Keratinocyte (primary cell): ENCODE data around the gene CNGA3.

ENCODE experiments used
- CTCF ChIP-seq, 3 experiments: IDR thresholded peaks in 1 of 3; conservative IDR thresholded peaks in 1 of 3; optimal IDR thresholded peaks in 1 of 3; 2 replicates in 2 of 3; 3 replicates in 1 of 3; pipeline versions ENCODE3 to v1.5.1; 2011; ENCODE audit warnings: low read length in 3 of 3, mild to moderate bottlenecking in 3 of 3, moderate library complexity in 2 of 3, control low read depth in 1 of 3, inconsistent platforms in 1 of 3; ENCODE audit not compliant: insufficient read depth in 2 of 3; ENCODE audit errors: extremely low read depth in 1 of 3
- EZH2 ChIP-seq: IDR thresholded peaks from one replicate; pipeline ENCODE4 v1.6.1; 2012; ENCODE audit warnings: inconsistent platforms, mild to moderate bottlenecking, low read length, moderate library complexity

GRCh38 chr2:98372579-98372978, 26.3 kb downstream of the CNGA3 start:
- no peak for TF ChIP-seq CTCF (optimal IDR thresholded peaks at IDR 0.05 in 1 of 3, IDR thresholded peaks at IDR 0.05 in 1 of 3, conservative IDR thresholded peaks at IDR 0.05 in 1 of 3; ENCODE audit: extremely low read depth in 1 of 3, insufficient read depth in 2 of 3, low read length in 3 of 3)
- no peak for TF ChIP-seq EZH2
